HUES48 (cell line): ENCODE data around the gene DHTKD1.
"Not testable (repeated sequence)": the region's sequence is repeated elsewhere in the genome, so short reads cannot be mapped to it uniquely, and the experiment has no call there.

ENCODE experiments used
- H3K27ac ChIP-seq: one replicate; pipeline ENCODE4 v1.7.0; 2013; ENCODE audit warnings: low read depth, low read length, inconsistent platforms
- H3K27me3 ChIP-seq: 2 replicates; pipeline ENCODE4 v1.6.1; 2013; ENCODE audit warnings: mild to moderate bottlenecking, low read length; ENCODE audit not compliant: control insufficient read depth, insufficient read depth
- H3K36me3 ChIP-seq: 2 replicates; pipeline ENCODE4 v1.6.1; 2013; ENCODE audit warnings: low read length; ENCODE audit not compliant: control insufficient read depth, insufficient read depth
- H3K4me1 ChIP-seq: 2 replicates; pipeline ENCODE4 v1.6.1; 2013; ENCODE audit warnings: mild to moderate bottlenecking, low read length; ENCODE audit not compliant: control insufficient read depth, insufficient read depth
- H3K4me3 ChIP-seq: 2 replicates; pipeline ENCODE4 v1.5.1; 2013; ENCODE audit warnings: mild to moderate bottlenecking, low read depth, low read length
- H3K9ac ChIP-seq: 2 replicates; pipeline ENCODE4 v1.6.1; 2013; ENCODE audit warnings: mild to moderate bottlenecking, low read depth, low read length, moderate library complexity
- H3K9me3 ChIP-seq: 2 replicates; pipeline ENCODE4 v1.6.1; 2013; ENCODE audit warnings: low read length; ENCODE audit not compliant: control insufficient read depth, insufficient read depth

The DHTKD1 gene

DNA sequence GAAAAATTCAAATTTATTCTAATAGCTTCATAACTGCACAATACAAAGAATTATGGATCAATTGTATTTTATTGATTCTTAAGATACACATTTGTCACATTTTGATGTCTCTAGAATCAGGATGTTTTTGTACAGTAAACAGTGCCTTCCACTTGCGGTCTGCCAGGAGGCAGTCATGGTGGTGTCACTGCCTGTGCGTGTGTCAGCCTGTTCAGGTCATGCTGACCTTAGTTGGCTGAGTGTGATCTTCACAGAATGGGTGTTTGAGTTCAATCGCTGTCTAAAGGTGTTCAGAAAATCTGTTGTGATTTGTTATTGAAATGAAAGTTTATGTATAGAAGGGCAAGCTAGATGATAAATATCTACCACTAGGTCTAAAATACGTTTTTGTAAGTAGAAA, 81.4 kb downstream of the DHTKD1 start:
- Histone ChIP-seq H3K27me3 (no peaks in the 10 kb centered on the region), H3K9ac (no peak overlapping the region), H3K4me3 (no peak overlapping the region), H3K9me3 (no peaks in the 10 kb centered on the region), H3K4me1 (no peaks in the 10 kb centered on the region), H3K27ac (no peak overlapping the region), H3K36me3 (peaks cover 28% of the 10 kb centered on the region)

- Histone ChIP-seq H3K9me3 (no peaks in the 10 kb centered on the region), H3K4me1 (no peaks in the 10 kb centered on the region), H3K4me3 (no peak overlapping the region), H3K9ac (no peak overlapping the region), H3K36me3 (peaks cover 48% of the 10 kb centered on the region), H3K27me3 (no peaks in the 10 kb centered on the region), H3K27ac (no peak overlapping the region)
Observed at GRCh38 chr10:12154516-12154915, 85.8 kb downstream of the DHTKD1 start.

DNA sequence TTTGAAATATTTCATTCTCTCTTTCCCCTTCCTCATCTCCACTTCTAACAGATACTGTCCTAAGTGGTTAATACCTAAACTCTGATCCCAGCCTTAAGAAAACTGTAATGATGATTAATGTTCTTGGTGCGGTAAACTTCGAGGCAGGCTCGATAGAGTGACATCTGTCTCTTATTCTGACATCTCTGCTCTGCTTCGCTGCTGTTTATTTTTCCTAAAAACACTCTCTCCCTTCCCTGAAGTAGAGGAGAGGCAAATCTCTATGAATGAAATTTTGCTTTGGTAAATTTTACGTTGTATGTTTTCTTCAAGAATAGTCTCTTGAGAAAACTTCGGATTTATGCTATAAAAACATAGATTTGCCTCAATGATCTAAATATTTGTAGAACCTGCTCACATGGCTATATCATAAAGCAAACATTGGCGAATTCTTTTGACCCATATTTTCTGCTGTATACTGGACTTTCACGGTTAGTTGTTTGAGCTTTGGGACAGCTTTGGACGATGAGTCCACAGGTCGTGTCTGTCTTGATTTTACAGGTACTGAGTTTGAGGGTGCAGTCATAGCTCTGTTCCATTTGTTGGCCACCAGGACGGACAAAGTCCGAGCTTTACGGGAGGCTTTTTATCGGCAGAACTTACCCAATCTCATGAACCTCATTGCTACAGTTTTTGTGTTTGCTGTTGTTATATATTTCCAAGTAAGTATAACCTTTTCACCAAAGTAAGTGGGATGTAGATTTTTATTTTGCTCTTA, 87.8 kb downstream of the DHTKD1 start:
- Histone ChIP-seq H3K9me3 (no peaks in the 10 kb centered on the region), H3K9ac (no peak overlapping the region), H3K4me1 (no peaks in the 10 kb centered on the region), H3K4me3 (no peak overlapping the region), H3K27me3 (no peaks in the 10 kb centered on the region), H3K36me3 (peaks cover 51% of the 10 kb centered on the region), H3K27ac (no peak overlapping the region)

DNA sequence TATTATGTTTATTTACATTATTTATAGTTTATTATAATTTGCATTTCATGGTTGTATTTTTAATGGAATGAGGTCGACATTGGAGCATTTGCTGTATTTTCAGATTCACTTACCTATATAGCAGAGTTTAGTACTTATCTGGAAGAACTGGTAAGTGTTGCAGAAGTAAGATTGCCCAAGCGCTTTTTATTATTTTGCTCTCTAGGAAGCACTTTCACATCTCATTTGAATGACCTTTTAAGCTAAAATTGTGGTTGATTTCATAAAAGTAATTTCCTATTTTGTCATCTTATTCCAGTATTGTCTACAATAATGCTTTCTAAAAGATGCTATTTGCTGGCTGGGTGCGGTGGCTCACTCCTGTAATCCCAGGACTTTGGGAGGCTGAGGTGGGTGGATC, 89.4 kb downstream of the DHTKD1 start:
- Histone ChIP-seq H3K9me3 (no peaks in the 10 kb centered on the region), H3K4me1 (no peaks in the 10 kb centered on the region), H3K9ac (no peak overlapping the region), H3K36me3 (peaks cover 66% of the 10 kb centered on the region), H3K4me3 (no peak overlapping the region), H3K27ac (no peak overlapping the region), H3K27me3 (no peaks in the 10 kb centered on the region)

- Histone ChIP-seq H3K4me3 (no peak overlapping the region), H3K27me3 (no peaks in the 10 kb centered on the region), H3K36me3 (peaks cover 77% of the 10 kb centered on the region), H3K27ac (no peak overlapping the region), H3K9me3 (no peaks in the 10 kb centered on the region), H3K9ac (no peak overlapping the region), H3K4me1 (no peaks in the 10 kb centered on the region)
Observed at GRCh38 chr10:12160664-12161063, 91.9 kb downstream of the DHTKD1 start.

- H3K4me3 ChIP-seq, result no peak overlapping the region
- H3K27ac ChIP-seq, result no peak overlapping the region
- H3K27me3 ChIP-seq, result no peaks in the 10 kb centered on the region
- no peaks in the 10 kb centered on the region for H3K9me3 ChIP-seq
- H3K4me1 ChIP-seq, result no peaks in the 10 kb centered on the region
- no peak overlapping the region for H3K9ac ChIP-seq
- H3K36me3 ChIP-seq, result peaks cover 82% of the 10 kb centered on the region
Observed at GRCh38 chr10:12162927-12163326, 94.2 kb downstream of the DHTKD1 start.

GRCh38 chr10:12164085-12164484, 95.3 kb downstream of the DHTKD1 start:
- no peaks in the 10 kb centered on the region for H3K27me3 ChIP-seq
- H3K27ac ChIP-seq, result no peak overlapping the region
- H3K9ac ChIP-seq, result no peak overlapping the region
- no peak overlapping the region for H3K4me3 ChIP-seq
- H3K36me3 ChIP-seq, result peaks cover 80% of the 10 kb centered on the region
- no peaks in the 10 kb centered on the region for H3K4me1 ChIP-seq
- H3K9me3 ChIP-seq, result no peaks in the 10 kb centered on the region

DNA sequence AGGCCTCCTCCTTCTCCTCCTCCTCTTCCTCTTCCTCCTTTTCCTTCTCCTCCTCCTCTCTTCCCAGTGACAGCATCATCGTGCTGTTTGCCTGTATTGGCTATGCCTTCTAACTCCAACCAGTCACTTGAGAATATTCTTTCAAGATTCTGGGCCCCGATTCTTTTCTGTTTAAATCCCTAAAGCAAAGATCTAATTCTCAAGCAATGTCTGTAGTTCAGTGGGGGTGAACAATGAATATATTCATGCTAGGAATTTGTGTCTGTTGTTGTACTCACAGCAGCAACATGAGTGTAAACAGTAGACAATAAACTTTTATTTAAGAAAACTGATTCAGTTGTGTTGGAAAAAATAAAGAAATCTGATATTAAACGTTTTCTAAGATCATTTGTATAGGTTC, 96.3 kb downstream of the DHTKD1 start:
- Histone ChIP-seq H3K36me3 (peaks cover 82% of the 10 kb centered on the region), H3K27me3 (no peaks in the 10 kb centered on the region)

DNA sequence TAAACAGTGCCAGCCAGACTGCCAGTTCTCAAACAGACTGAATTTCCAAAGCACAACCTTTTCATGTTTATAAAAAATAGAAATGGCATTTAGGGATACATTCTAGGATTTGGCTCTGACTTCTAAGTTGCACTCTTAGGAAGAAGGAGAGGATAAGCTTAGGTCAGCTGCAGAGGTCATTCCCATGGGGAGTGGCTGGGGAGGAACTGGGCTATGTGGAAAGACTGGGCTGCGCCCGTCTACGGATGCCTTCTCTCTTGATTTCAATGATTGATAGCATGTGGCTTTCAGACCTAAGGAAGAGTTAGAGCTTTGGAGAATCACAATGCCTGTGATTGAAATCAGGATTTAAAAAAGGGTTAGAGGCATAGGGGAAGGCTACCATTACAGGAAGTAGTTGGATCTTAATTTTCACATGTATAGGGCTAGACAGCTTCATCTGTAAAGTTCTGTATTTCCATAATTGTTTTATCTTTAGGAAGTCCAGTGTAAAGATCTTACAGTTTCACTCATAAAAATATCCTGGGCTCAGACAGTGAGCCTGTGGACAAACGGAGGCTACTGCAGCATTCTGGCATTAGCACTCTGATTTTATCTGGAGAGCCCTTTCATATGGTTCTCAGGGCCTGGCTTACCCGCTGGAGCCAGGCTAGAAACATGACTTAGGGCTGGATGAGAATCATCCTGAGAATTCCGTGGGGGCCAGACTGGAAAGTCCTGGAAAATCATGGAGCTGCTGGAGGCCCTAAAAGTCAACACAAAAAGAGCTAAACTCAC, 97.4 kb downstream of the DHTKD1 start:
- H3K9ac ChIP-seq, result no peak overlapping the region
- no peaks in the 10 kb centered on the region for H3K9me3 ChIP-seq
- H3K27me3 ChIP-seq, result no peaks in the 10 kb centered on the region
- H3K36me3 ChIP-seq, result peaks cover 85% of the 10 kb centered on the region
- H3K4me1 ChIP-seq, result no peaks in the 10 kb centered on the region
- no peak overlapping the region for H3K27ac ChIP-seq
- H3K4me3 ChIP-seq, result no peak overlapping the region

More for the DNA sequence above, 96.3 kb downstream of the DHTKD1 start:
- H3K9ac ChIP-seq, result no peak overlapping the region
- no peak overlapping the region for H3K4me3 ChIP-seq
- no peaks in the 10 kb centered on the region for H3K4me1 ChIP-seq
- no peaks in the 10 kb centered on the region for H3K9me3 ChIP-seq
- no peak overlapping the region for H3K27ac ChIP-seq

DNA sequence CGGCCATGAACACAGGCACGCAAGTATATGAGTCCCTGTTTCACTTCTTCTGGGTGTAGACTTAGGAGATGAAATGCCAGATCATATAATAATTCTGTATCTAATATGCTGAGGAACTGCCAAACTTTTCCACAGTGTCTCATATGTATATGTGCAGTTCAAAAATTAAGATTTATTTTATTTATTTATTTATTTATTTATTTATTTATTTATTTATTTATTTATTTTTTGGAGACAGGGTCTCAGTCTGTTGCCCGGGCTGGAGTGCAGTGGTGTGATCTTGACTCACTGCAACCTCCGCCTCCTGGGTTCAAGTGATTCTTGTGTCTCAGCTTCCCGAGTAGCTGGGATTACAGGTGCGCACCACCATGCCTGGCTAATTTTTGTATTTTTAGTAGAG, 102.8 kb downstream of the DHTKD1 start:
- H3K9me3 ChIP-seq, H3K9ac ChIP-seq, H3K4me1 ChIP-seq, H3K4me3 ChIP-seq, H3K27me3 ChIP-seq, H3K27ac ChIP-seq: not testable (repeated sequence)
- H3K36me3 ChIP-seq, result peaks cover 84% of the 10 kb centered on the region
